ENCODE results near the gene C1orf198. TPM values are rescaled to one million over a fixed set of nuclear protein-coding genes. Genes with fewer than 3 reads are reported as not detected.

The C1orf198 gene
- total RNA-seq, 3 donors from 2014 or later: 63.6 to 138 (median 124) TPM

DNA sequence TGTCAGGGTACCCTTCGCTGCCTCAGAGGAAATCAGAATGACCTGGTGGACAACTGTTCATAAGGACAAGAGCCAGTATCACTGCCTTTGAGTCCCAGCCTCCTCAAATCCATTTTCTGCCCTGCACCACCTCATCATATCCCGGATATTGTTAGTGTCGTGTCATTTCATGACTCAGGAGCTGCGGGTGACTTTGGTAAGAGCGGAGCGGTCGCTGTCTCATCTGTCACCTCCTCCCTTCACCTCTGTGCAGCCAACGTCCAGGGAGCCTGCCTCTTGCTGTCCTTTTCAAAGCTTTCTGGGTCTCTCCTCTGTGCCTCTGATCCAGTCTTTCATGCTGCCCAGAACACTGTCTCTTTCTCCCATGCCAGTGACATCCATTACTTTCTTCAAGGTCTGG, 7.0 kb upstream of the C1orf198 start:
- no peaks in the 10 kb centered on the region for H3K36me3 ChIP-seq
- no peak for DNase-seq (ENCODE audit: low spot score in 2 of 2)
- intact Hi-C loops (cut with DNase I; ENCODE audit: low total_unique reads): no loop called here

DNA sequence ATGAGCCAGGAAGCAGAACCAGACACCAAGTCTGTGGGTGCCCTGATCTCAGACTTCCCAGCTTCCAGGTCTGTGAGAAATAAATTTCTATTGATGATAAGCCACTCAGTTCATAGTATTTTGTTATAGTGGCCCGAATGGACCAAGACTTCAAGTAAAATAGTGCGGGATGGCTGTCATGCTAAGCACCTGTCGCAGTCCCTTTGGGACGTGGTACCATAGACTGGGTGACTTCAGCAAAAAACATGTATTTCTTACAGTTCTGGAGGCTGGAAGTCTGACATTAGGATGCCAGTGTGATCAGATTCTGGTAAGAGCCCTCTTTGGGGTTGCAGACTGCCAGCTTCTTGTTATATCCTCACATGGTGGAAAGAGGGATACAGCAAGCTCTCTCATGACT, 2.6 kb upstream of the C1orf198 start:
- no peak overlapping the region for H3K27ac ChIP-seq
- TF ChIP-seq POLR2AphosphoS5 (IDR thresholded peaks at IDR 0.05) (no peak), POLR2A (IDR thresholded peaks at IDR 0.05) (no peak)
- TF ChIP-seq, protein P1, sequence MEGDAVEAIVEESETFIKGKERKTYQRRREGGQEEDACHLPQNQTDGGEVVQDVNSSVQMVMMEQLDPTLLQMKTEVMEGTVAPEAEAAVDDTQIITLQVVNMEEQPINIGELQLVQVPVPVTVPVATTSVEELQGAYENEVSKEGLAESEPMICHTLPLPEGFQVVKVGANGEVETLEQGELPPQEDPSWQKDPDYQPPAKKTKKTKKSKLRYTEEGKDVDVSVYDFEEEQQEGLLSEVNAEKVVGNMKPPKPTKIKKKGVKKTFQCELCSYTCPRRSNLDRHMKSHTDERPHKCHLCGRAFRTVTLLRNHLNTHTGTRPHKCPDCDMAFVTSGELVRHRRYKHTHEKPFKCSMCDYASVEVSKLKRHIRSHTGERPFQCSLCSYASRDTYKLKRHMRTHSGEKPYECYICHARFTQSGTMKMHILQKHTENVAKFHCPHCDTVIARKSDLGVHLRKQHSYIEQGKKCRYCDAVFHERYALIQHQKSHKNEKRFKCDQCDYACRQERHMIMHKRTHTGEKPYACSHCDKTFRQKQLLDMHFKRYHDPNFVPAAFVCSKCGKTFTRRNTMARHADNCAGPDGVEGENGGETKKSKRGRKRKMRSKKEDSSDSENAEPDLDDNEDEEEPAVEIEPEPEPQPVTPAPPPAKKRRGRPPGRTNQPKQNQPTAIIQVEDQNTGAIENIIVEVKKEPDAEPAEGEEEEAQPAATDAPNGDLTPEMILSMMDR (IDR thresholded peaks at IDR 0.05): no peak
- intact Hi-C loops (cut with DNase I; ENCODE audit: low total_unique reads): no loop called here

More for the DNA sequence above, 7.0 kb upstream of the C1orf198 start:
- Histone ChIP-seq H3K9me3 (no peaks in the 10 kb centered on the region), H3K27me3 (no peaks in the 10 kb centered on the region), H3K27ac (no peak overlapping the region), H3K4me1 (no peaks in the 10 kb centered on the region), H3K4me3 (no peak overlapping the region)
- TF ChIP-seq POLR2AphosphoS5 (IDR thresholded peaks at IDR 0.05) (no peak), POLR2A (IDR thresholded peaks at IDR 0.05) (no peak)
- TF ChIP-seq, protein P1 (IDR thresholded peaks at IDR 0.05): no peak

DNA sequence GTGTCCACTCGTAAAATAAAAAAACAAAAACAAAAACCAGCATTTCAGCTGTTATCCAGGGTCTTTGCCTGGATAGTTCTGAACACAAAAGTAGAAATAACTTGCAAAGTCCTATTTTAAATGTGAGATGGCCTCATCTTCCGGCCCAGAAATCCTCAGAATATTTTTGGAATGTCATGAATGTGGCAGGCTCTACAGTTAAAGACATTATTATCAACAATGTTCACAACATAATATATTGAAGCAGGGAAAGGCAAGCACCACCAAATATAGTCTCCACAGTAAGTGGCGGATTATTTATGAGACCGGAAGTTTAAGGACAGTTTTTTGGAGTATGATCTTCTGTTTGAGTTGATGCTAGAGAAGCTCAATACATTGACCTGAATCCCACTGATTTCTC, 1.2 kb upstream of the C1orf198 start:
- peak overlapping the region in 1 of 3 donors; percentile 91 for H3K4me3 ChIP-seq
- no peaks in the 10 kb centered on the region for H3K27me3 ChIP-seq
- no peaks in the 10 kb centered on the region for H3K36me3 ChIP-seq
- H3K9me3 ChIP-seq: no peaks in the 10 kb centered on the region
- intact Hi-C loops (cut with DNase I; ENCODE audit: low total_unique reads): no loop called here
- no peak for DNase-seq (ENCODE audit: low spot score in 2 of 2)
- peak overlapping the region; percentile 95 to 96 for H3K27ac ChIP-seq
- TF ChIP-seq POLR2AphosphoS5 (IDR thresholded peaks at IDR 0.05) (no peak), POLR2A (IDR thresholded peaks at IDR 0.05) (no peak)
- TF ChIP-seq, protein P1 (IDR thresholded peaks at IDR 0.05): no peak
- H3K4me1 ChIP-seq: peaks cover 2 to 13% of the 10 kb centered on the region in 2 donors

More for the DNA sequence above, 2.6 kb upstream of the C1orf198 start:
- no peaks in the 10 kb centered on the region for H3K9me3 ChIP-seq
- no peak overlapping the region for H3K4me3 ChIP-seq
- H3K36me3 ChIP-seq: no peaks in the 10 kb centered on the region
- peaks cover 2 to 7% of the 10 kb centered on the region in 2 donors for H3K4me1 ChIP-seq
- H3K27me3 ChIP-seq: no peaks in the 10 kb centered on the region
- DNase-seq (ENCODE audit: low spot score in 2 of 2): no peak

DNA sequence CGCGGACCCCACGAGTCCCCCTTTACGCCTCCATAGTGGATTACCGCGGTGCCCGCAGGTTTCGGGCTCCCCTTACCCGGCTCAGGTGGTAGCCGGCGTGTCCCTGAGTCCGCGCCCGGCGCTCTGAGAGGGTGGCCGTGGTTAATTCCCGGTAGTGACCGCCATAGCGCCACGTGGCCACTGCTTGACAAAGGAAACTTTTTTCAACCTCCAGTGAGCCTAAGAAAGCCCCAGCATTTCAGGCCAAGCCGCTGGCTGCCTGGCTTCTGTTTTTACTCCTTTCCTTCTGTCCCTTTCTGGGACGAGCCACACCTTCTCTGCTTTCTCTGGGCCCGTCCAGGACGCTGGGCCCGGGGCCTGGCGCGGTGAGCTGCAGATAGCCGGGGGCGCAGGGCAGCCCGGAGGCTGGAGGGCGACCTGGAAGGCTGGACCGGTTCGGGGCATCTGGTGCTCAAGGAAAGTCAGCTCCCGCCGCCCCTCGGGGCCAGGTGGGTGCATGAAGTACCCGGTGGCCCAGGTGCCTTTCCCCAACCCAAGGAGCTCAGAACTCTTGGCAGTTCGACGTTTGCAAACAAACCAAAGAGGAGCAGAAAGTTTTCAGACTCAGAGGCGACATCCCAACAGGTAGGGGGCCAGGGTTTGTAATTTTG, 540 bp upstream of the C1orf198 start:
- H3K36me3 ChIP-seq: no peaks in the 10 kb centered on the region
- peak overlapping the region; percentile 95 to 96 for H3K27ac ChIP-seq
- H3K27me3 ChIP-seq: no peaks in the 10 kb centered on the region
- H3K4me1 ChIP-seq: peaks cover 2 to 19% of the 10 kb centered on the region in 2 donors
- H3K9me3 ChIP-seq: no peaks in the 10 kb centered on the region
- intact Hi-C loops (cut with DNase I; ENCODE audit: low total_unique reads): no loop called here
- peak; percentile 50 to 66 for DNase-seq (ENCODE audit: low spot score in 2 of 2)
- TF ChIP-seq POLR2A (IDR thresholded peaks at IDR 0.05): no peak
- TF ChIP-seq POLR2AphosphoS5 (IDR thresholded peaks at IDR 0.05): peak in 2 of 3 donors; percentile 23 to 49
- peak overlapping the region; percentile 82 to 98 (median 91) for H3K4me3 ChIP-seq

DNA sequence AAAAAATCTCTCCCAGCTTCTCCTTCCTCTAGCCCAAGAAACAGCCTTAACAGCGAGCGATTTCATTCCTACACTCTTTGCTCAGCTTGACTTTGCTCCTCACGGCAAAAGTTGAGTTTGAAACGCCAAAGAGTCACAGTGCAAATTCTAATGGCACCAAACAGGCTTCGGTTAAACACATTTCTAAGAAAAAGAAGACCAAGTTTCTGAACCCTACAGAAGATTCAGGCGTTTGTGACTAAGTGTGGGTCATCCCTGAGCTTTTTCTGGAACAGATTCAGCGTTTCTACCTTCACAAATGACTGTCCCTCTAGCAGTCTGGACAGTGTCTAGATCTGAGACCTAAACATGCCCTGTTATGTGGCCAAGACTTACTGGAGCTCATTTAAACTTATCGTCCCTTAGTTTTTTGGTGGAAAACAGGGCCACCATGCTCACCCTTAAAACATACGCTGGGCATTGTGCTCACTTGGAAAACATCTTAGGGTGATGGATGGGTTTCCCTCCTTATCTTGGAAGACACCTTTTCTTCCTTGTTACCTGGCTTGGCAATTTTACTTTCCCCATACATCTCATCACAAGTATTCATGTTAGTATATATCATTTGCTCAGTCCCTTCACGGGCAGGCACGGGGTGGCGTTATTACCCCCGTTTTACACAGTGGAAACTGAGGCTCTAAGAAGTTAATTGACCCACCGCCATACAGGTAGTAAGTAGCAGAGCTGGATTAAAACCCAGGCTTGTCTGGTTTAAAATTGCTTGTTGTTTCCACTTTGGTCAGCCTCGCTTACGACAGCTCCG, 1.0 kb downstream of the C1orf198 start:
- peak overlapping the region; percentile 82 to 98 (median 91) for H3K4me3 ChIP-seq
- no peak for TF ChIP-seq POLR2A (IDR thresholded peaks at IDR 0.05)
- TF ChIP-seq POLR2AphosphoS5 (IDR thresholded peaks at IDR 0.05): peak in 1 of 3 donors; percentile 7
- TF ChIP-seq, protein P1 (IDR thresholded peaks at IDR 0.05): no peak
- no peaks in the 10 kb centered on the region for H3K9me3 ChIP-seq
- DNase-seq (ENCODE audit: low spot score in 2 of 2): no peak
- intact Hi-C loops (cut with DNase I; ENCODE audit: low total_unique reads): no loop called here
- no peaks in the 10 kb centered on the region for H3K36me3 ChIP-seq
- peaks cover 2 to 32% of the 10 kb centered on the region in 2 donors for H3K4me1 ChIP-seq
- H3K27me3 ChIP-seq: no peaks in the 10 kb centered on the region
- H3K27ac ChIP-seq: peak overlapping the region; percentile 95 to 96

Measured in breast epithelium (tissue), 4 donors.